Upper lobe of right lung (tissue), 1 donor: ENCODE measurements around the gene CFAP58. TPM values are rescaled to one million over a fixed set of nuclear protein-coding genes. Genes with fewer than 3 reads are reported as not detected.

Source experiments
- ATAC-seq: fragments of 200-7000 bp; cut with Tn5 transposase; one replicate; pipeline ENCODE4 v1.9.1; 2020; ENCODE audit warnings: mild to moderate bottlenecking, moderate library complexity
- DNase-seq: peaks from one replicate; pipeline ENCODE4 v3.0.0-alpha.2; 2020
- H3K27ac ChIP-seq: fragments of 200-600 bp; one replicate; pipeline ENCODE4 v1.8.0; 2022
- H3K27me3 ChIP-seq: fragments of 200-600 bp; one replicate; pipeline ENCODE4 v1.8.0; 2022; ENCODE audit warnings: mild to moderate bottlenecking
- H3K36me3 ChIP-seq: fragments of 200-600 bp; one replicate; pipeline ENCODE4 v1.8.0; 2022
- H3K4me1 ChIP-seq: fragments of 200-600 bp; one replicate; pipeline ENCODE4 v1.8.0; 2022
- H3K4me3 ChIP-seq: fragments of 200-600 bp; one replicate; pipeline ENCODE4 v1.8.0; 2022; ENCODE audit warnings: mild to moderate bottlenecking
- H3K9me3 ChIP-seq: fragments of 200-600 bp; one replicate; pipeline ENCODE4 v1.8.0; 2022
- CTCF ChIP-seq: fragments of 200-600 bp; IDR thresholded peaks from one replicate; pipeline ENCODE4 v1.8.0; 2022; ENCODE audit warnings: antibody characterized with exemption
- intact Hi-C: fragments of 100-400 bp; cut with DNase I; formaldehyde crosslinking; loops from one replicate; pipeline ENCODE4 v1.11.0; 2022
- total RNA-seq: library from RNA; stranded (reverse); fragmentation: NEBNext Ultra II Directional; extraction: Animal tissue kit (Norgen Biotek cat#: 25700); gene quantifications from one replicate; pipeline ENCODE4 v1.2.1, GENCODE V29; 2021
- donor health status: DM: no; HTN: yes; CAD: no; lungs with severe emphysema.

CFAP58 gene
- total RNA-seq, 1 donor from 2014 or later = 0.14 TPM

- intact Hi-C loops = no loop called here
- no peak for TF ChIP-seq CTCF
- no peaks in the 10 kb centered on the region for H3K9me3 ChIP-seq
- H3K36me3 ChIP-seq = peaks cover 41% of the 10 kb centered on the region
- no peak for DNase-seq
- H3K4me1 ChIP-seq = peaks cover 58% of the 10 kb centered on the region
- no peaks in the 10 kb centered on the region for H3K27me3 ChIP-seq
- no peak overlapping the region for H3K4me3 ChIP-seq
- no peak overlapping the region for H3K27ac ChIP-seq
- ATAC-seq = no peak
Measured at GRCh38 chr10:104316321-104317099, 37.1 kb upstream of the CFAP58 start.

- Histone ChIP-seq H3K9me3 (no peaks in the 10 kb centered on the region), H3K4me3 (no peak overlapping the region), H3K36me3 (peaks cover 35% of the 10 kb centered on the region), H3K27me3 (no peaks in the 10 kb centered on the region), H3K4me1 (peaks cover 61% of the 10 kb centered on the region), H3K27ac (no peak overlapping the region)
- DNase-seq (no peak), ATAC-seq (no peak)
- TF ChIP-seq CTCF = no peak
- intact Hi-C loops = no loop called here
Measured at GRCh38 chr10:104317269-104317710, 36.3 kb upstream of the CFAP58 start.

GRCh38 chr10:104317726-104318299 lies 35.8 kb upstream of the CFAP58 start:
- Histone ChIP-seq H3K9me3 (no peaks in the 10 kb centered on the region), H3K4me1 (peaks cover 66% of the 10 kb centered on the region), H3K27ac (no peak overlapping the region), H3K4me3 (no peak overlapping the region), H3K27me3 (no peaks in the 10 kb centered on the region), H3K36me3 (peaks cover 30% of the 10 kb centered on the region)
- ATAC-seq (no peak), DNase-seq (peak; percentile 26)
- TF ChIP-seq CTCF = no peak
- intact Hi-C loops = no loop called here

- Histone ChIP-seq H3K4me3 (no peak overlapping the region), H3K9me3 (no peaks in the 10 kb centered on the region), H3K27me3 (no peaks in the 10 kb centered on the region), H3K36me3 (peaks cover 24% of the 10 kb centered on the region), H3K27ac (no peak overlapping the region), H3K4me1 (peaks cover 71% of the 10 kb centered on the region)
- intact Hi-C loops = no loop called here
- TF ChIP-seq CTCF = no peak
- DNase-seq (peak; percentile 38), ATAC-seq (no peak)
Measured at GRCh38 chr10:104318326-104318725, 35.3 kb upstream of the CFAP58 start.

GRCh38 chr10:104318810-104319741 lies 34.6 kb upstream of the CFAP58 start:
- peaks cover 78% of the 10 kb centered on the region for H3K4me1 ChIP-seq
- intact Hi-C loops = no loop called here
- no peaks in the 10 kb centered on the region for H3K27me3 ChIP-seq
- ATAC-seq (peak; percentile 42), DNase-seq (peak; percentile 63)
- H3K4me3 ChIP-seq = no peak overlapping the region
- peaks cover 17% of the 10 kb centered on the region for H3K36me3 ChIP-seq
- TF ChIP-seq CTCF = no peak
- no peaks in the 10 kb centered on the region for H3K9me3 ChIP-seq
- H3K27ac ChIP-seq = peak overlapping the region; percentile 42
